Esophagus mucosa (tissue), 1 donor: ENCODE results near the gene ROBO4. TPM values are rescaled to one million over a fixed set of nuclear protein-coding genes. Genes with fewer than 3 reads are reported as not detected.

ENCODE experiments used
- ATAC-seq: fragments of 200-7000 bp; cut with Tn5 transposase; one replicate; pipeline ENCODE4 v1.9.1; 2020
- total RNA-seq: library from RNA; stranded (reverse); gene quantifications from one replicate; pipeline ENCODE4 v1.2.4, GENCODE V29; 2023
- donor health status: DM: yes; HTN: yes; CAD: no.

The ROBO4 gene
- total RNA-seq, 1 donor from 2014 or later = 2.3 TPM

DNA sequence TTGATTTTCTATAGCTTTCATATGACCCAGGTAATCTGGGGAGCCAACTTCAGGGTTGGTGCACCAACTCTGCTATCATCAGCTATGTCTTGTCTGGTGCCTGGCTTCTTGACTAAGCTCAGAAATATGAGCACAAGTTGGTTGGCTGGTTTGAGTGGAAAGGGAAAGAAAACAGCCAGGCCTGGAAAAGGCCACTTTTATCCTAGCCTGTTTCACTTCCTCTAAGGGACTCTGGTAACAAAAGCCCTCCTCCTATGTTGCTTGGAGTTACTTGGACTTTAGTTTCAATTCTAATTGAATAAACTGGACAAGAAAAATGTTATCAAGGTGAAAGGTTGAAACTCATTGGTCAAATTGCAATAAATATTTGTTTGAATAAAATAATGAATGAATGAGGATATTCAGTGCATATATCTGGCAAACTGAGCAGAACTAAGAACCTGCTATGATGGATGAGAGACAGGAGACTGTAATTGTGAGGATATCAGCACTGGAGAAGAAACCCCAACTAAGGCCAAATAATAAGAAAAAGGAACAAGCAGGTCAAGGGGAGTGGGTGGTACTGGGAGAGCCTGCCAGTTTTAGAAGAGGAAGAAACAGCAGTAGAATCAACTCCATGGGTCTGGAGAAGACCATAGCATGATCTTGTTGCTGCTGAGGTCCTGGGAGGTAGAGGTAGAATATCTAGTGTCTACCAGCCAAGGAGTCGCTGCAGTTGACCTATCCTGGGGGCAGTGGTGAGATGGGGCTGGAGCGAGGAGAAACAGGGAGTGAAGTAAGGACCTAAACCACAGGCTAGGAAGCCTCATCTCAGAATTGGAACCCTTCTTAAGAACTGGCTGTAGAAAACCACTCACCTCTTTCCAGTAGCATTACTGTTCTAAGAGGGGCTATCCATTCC lies 8.2 kb downstream of the ROBO4 start:
- ATAC-seq = no peak

- no peak for ATAC-seq
These were observed 10.0 kb downstream of the ROBO4 start for GRCh38 chr11:124887667-124888013.

GRCh38 chr11:124886978-124887666 lies 10.5 kb downstream of the ROBO4 start:
- ATAC-seq = no peak

GRCh38 chr11:124886476-124886875 lies 11.2 kb downstream of the ROBO4 start:
- no peak for ATAC-seq

DNA sequence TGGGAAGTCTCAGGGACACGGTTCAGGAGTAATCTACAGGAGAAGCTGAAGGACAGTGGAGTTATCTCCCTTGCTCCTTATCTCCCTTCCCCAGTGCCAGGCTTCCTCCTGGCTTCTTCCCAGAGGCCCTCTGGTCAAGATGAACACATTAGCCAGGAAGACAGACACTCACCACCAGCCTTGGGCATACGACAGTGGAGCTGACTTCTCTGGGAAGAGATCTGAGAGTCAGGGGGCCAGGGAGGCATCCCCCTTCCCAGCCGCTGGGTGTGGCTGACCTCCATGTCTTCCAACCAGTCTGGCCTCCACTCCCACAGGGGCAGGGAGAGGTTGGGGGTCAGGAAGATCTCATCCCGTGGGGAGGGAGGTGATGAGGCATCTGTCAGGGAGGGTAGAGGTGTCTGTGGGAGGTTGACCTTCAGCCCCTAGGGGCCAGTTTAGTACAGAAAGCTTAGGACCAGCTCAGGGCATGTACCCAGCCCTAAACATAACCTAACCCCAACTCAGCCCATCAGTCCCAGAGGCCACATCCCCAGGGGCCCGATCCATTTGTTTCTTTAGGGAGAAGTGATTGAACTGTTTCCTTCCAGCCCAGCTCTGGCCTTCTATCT lies 12.7 kb downstream of the ROBO4 start:
- no peak for ATAC-seq

- ATAC-seq = no peak
These were observed 13.3 kb downstream of the ROBO4 start for GRCh38 chr11:124884340-124884739.

- ATAC-seq = no peak
These were observed 15.2 kb downstream of the ROBO4 start for GRCh38 chr11:124882339-124883071.

- no peak for ATAC-seq
These were observed 16.7 kb downstream of the ROBO4 start for GRCh38 chr11:124880958-124881357.

DNA sequence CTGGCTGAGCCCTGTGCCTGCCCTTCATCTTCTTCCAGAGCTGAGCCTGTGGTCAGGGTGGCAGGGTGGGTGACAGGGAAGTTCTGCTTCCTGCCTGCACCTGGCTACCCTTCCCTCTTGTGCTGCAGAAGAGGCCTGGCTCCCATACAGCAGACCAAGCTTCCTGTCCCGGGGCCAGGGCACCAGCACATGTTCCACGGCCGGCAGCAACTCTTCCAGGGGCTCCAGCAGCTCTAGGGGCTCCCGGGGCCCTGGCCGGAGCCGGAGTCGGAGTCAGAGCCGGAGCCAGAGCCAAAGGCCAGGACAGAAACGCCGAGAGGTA lies 17.4 kb downstream of the ROBO4 start:
- ATAC-seq = no peak

- ATAC-seq = no peak
These were observed 18.0 kb downstream of the ROBO4 start for GRCh38 chr11:124879493-124880289.

DNA sequence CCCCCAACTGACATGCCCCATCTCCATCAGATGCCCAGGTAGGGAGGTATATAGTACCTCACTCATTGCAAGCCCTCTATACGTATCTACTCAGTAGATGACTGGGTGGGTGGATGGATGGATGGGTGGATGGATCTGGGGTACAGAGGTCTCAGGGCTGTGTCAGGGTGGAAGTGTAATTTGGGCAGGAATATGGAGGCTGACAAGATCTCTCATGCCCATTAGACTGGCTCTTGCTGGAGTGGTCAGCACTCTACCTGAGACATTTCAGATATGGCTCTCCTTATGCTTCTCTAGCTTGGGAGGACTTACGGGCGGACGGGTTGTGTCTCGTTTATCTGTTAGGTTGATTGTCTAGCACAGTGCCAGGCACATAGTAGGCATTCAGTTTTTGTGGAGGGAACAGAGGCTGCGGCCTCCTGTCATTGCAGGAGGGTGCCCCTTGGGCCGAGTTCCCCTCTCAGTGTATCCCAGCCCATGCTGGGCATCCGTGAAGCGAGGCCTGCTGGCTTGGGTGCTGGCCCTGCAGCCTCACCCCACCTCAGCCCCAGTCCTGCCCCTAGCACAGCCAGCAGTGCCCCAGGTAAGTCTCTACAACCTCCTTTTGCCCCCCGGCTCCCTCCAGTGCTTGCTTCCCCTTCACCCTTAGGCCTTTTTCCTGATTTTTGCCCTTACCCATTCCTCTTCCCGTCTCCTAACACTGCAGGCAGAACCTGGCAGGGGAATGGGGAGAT lies 18.7 kb downstream of the ROBO4 start:
- no peak for ATAC-seq

GRCh38 chr11:124877910-124878758 lies 19.5 kb downstream of the ROBO4 start:
- ATAC-seq = no peak

DNA sequence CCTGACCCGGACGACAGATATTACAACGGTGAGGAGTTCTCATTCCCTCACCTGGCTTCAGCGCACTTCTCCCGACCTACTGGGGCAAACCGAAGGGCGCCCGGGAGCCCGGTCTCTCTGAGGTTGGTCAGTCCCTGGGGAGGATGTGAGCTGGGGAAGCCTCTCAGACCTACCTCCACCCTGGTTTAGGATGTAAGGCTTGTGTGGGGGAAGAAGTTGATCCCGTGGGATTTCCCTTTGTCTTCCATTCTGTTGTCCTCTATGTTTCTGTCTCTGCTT lies 20.1 kb downstream of the ROBO4 start:
- ATAC-seq = no peak

GRCh38 chr11:124876818-124877630 lies 20.6 kb downstream of the ROBO4 start:
- no peak for ATAC-seq

GRCh38 chr11:124875943-124876817 lies 21.5 kb downstream of the ROBO4 start:
- peak; percentile 90 for ATAC-seq

- ATAC-seq = no peak
These were observed 22.3 kb downstream of the ROBO4 start for GRCh38 chr11:124875401-124875800.

DNA sequence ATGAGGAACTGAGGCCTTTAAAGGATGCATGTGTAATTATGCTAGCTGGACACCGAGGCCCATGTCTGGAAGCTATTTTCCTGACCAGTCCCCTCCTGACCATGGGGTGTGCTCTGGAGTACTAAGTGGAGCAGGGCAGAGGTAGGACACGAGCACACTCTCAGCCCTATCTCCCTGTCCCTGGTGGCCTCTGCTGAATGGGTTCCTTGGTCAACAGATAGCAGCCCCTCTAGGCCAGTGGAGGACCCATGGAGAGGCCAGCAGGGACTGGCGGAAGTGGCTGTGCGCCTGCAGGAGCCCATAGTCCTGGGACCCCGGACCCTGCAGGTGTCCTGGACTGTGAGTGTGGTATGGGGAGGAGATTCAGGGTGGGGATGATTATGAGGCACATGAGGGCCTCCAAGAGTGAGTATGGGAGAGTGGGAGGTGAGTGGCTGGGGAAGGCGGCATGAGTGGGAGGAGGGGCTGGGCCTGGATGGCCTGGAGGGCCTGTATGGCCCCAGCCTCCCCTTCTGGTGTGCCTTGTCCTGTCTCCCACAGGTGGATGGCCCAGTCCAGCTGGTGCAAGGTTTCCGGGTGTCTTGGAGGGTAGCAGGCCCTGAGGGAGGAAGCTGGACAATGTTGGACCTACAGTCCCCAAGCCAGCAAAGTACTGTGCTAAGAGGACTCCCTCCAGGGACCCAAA lies 23.0 kb downstream of the ROBO4 start:
- ATAC-seq = no peak

GRCh38 chr11:124873951-124874350 lies 23.7 kb downstream of the ROBO4 start:
- ATAC-seq = no peak
